GM12874 (cell line): ENCODE results near the gene FAM241B.

Experiments used
- TF ChIP-seq, protein P1 (sequence below): IDR thresholded peaks from 2 replicates; pipeline ENCODE4 v1.5.1; 2011; ENCODE audit warnings: low read depth, mild to moderate bottlenecking, control low read depth, low read length, moderate library complexity; ENCODE audit not compliant: insufficient read depth

The FAM241B gene

GRCh38 chr10:69677985-69678654 lies 48.1 kb downstream of the FAM241B start:
- TF ChIP-seq, protein P1, sequence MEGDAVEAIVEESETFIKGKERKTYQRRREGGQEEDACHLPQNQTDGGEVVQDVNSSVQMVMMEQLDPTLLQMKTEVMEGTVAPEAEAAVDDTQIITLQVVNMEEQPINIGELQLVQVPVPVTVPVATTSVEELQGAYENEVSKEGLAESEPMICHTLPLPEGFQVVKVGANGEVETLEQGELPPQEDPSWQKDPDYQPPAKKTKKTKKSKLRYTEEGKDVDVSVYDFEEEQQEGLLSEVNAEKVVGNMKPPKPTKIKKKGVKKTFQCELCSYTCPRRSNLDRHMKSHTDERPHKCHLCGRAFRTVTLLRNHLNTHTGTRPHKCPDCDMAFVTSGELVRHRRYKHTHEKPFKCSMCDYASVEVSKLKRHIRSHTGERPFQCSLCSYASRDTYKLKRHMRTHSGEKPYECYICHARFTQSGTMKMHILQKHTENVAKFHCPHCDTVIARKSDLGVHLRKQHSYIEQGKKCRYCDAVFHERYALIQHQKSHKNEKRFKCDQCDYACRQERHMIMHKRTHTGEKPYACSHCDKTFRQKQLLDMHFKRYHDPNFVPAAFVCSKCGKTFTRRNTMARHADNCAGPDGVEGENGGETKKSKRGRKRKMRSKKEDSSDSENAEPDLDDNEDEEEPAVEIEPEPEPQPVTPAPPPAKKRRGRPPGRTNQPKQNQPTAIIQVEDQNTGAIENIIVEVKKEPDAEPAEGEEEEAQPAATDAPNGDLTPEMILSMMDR = no peak

DNA sequence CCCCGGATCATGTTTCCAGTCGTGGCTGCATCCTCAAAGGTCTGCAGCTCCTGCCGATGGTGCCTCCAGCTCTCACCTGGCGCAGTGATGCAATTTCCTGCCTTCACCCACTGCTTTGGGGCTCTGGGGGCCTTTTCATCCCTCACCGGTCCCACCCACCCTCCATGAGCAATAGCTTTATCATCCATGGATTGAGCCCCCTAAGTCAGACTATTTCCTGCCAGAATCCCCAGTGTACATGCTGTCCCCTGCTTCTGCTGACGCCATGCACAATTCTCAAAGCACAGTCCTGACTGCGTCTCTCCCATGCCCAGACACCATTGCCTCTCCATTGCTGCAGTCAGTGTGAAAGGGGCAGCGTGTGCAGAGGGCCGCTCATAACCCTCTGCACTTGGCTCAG lies 49.7 kb downstream of the FAM241B start:
- TF ChIP-seq, protein P1 = no peak

DNA sequence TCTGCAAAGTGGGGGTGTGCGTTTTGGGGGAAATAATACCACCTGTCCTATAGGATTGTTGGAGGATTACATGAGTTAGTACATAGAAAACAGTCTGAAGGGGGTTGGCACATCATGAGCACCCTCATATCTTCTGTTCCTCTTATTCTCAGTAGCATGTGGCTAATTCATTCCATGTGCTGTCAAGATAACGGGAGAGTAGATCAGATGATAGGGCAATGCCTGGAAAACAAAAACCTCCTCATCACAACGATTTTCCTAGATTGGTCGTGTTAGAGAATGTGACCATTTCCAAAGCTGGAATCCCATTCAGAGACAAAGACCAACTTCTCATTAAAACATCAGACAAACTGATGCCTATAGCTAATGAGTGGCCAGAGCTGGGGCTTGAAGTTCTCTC lies 50.6 kb downstream of the FAM241B start:
- TF ChIP-seq, protein P1 = no peak

DNA sequence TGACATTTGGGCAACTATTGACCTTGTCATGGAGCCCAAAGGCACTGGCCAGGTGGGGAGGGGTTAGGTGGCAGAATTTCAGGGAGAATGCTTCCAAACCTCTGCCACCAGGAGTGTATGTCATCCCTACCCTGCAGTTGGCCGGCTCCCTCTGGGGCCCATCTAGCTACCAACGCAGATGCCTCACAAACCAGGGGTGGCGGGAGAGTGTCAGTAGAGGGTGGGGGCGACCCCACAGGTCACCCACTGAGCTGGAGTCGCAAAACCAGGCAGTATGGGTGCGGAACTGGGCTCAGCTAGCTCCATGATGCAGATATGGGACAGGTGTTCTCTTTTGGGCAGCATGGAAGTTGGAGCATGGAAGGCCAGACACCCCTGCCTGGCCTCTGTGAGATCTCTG lies 51.4 kb downstream of the FAM241B start:
- TF ChIP-seq, protein P1 = no peak

DNA sequence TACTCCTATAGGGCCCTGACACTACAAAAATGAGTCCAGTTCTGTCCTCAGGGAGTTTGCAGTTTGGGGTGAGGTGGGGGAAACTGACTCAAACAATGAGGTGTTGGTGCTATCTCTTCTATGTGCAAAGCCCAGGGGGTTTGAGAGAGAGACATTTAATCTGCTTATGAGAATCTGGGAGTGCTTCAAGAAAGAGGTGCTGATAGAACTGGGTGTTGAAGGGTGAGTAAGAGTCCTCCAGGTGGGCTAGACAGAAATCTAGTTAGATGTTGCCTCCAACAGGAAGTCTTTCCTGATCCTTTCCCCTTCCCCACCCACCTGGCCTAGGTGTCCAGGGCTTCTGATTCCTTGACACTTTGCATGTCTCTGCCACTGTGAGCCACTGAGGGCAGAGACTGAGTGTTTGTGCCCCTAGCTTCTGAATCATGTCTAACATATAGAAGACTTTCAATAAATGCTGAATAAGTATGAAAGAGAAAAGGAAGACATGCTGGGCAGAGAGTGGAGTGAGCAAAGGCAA lies 53.0 kb downstream of the FAM241B start:
- TF ChIP-seq, protein P1 = no peak
